ENCODE results near the gene TMEM138. TPM values are rescaled to one million over a fixed set of nuclear protein-coding genes. Genes with fewer than 3 reads are reported as not detected.

Gene TMEM138
- total and polyA plus RNA-seq, 4 donors = 13.5 to 39.6 (median 24.2) TPM

- TF ChIP-seq CTCF (IDR thresholded peaks at IDR 0.05; ENCODE audit: low read depth, low read length, missing input control) (no peak), SP1 (IDR thresholded peaks at IDR 0.05) (peak; percentile 83)
These were observed 7.5 kb downstream of the TMEM138 start (continued) for GRCh38 chr11:61369372-61370348.

- no peak overlapping the region for H3K9ac ChIP-seq (ENCODE audit: low read depth in 1 of 2, low read length in 2 of 2)
- peaks cover 8 to 30% (median 21%) of the 10 kb centered on the region in 4 donors for H3K36me3 ChIP-seq (ENCODE audit: control insufficient read depth in 4 of 4, insufficient read depth in 3 of 4, low read depth in 1 of 4, low read length in 3 of 4)
- no peaks in the 10 kb centered on the region for H3K27me3 ChIP-seq (ENCODE audit: control insufficient read depth in 4 of 4, insufficient read depth in 4 of 4, low read length in 3 of 4)
- TF ChIP-seq NR2F2 (IDR thresholded peaks at IDR 0.05) (no peak), MAX (IDR thresholded peaks at IDR 0.05) (no peak), TAF1 (conservative IDR thresholded peaks at IDR 0.05) (no peak), FOXA1 (IDR thresholded peaks at IDR 0.05) (no peak), RXRA (IDR thresholded peaks at IDR 0.05) (no peak), SP1 (IDR thresholded peaks at IDR 0.05) (no peak), REST (IDR thresholded peaks at IDR 0.05) (no peak), RAD21 (IDR thresholded peaks at IDR 0.05) (no peak), CTCF (IDR thresholded peaks at IDR 0.05; ENCODE audit: low read depth, low read length, missing input control) (no peak), GABPA (IDR thresholded peaks at IDR 0.05 in 1 of 2, conservative IDR thresholded peaks at IDR 0.05 in 1 of 2) (no peak), YY1 (IDR thresholded peaks at IDR 0.05) (no peak), EGR1 (IDR thresholded peaks at IDR 0.05; ENCODE audit: low read depth in 2 of 2) (no peak), ATF3 (IDR thresholded peaks at IDR 0.05) (no peak), JUND (IDR thresholded peaks at IDR 0.05) (no peak), FOXA2 (IDR thresholded peaks at IDR 0.05) (no peak)
- H3K9me3 ChIP-seq (ENCODE audit: control insufficient read depth in 4 of 4, low read length in 3 of 4) = no peaks in the 10 kb centered on the region
- peaks cover 10 to 20% (median 14%) of the 10 kb centered on the region in 4 donors for H3K4me1 ChIP-seq (ENCODE audit: control insufficient read depth in 4 of 4, insufficient read depth in 4 of 4, low read length in 3 of 4)
- H3K27ac ChIP-seq (ENCODE audit: low read depth in 1 of 2, low read length in 2 of 2) = peak overlapping the region in 1 of 2 donors; percentile 77
- no peak for DNase-seq (ENCODE audit: low spot score)
- 93% methylated on average over 8 of the region's 8 CpGs for WGBS
- no peak overlapping the region for H3K4me3 ChIP-seq (ENCODE audit: low read depth in 1 of 3, low read length in 3 of 3)
These were observed 8.3 kb downstream of the TMEM138 start for GRCh38 chr11:61370349-61371005.
